ENCODE results near the gene EVC2.
"Not testable (repeated sequence)": the region's sequence is repeated elsewhere in the genome, so short reads cannot be mapped to it uniquely, and the experiment has no call there.

EVC2 gene

DNA sequence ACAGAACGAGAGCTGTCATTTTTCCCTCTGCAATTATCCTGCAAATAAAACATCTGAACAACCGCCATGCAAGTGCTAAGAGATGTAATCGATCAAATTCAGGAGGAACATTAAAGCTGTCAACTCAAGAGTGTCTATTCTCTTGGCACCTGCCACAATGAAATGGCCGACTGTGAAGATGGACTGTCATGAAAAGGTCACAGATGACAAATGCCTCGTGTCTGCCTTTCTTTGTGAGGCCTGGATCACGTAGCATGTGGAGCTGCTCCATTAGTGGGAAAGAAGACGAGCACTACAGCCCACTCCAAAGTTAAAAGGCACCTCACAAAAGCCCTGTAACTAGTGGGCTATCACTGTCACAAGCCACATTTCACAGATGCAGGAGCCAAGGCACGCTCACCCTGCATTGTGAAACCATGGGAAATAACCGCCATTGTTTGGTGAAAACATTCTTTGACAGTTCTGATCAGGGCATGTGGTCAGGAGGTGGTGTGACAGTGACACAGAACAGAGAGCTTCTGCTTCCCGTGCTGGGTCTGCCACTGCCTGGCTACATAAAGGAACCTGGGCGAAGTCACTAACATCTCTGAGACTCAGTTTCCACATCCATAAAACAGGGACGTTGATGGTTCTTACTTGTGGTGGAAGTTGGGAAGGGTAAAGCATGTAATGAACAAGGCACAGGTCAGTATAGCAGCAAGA, 98.9 kb downstream of the EVC2 start:
- no CpG with 5 or more reads among the region's 12 CpGs for WGBS (ENCODE audit: insufficient coverage, insufficient read length)

DNA sequence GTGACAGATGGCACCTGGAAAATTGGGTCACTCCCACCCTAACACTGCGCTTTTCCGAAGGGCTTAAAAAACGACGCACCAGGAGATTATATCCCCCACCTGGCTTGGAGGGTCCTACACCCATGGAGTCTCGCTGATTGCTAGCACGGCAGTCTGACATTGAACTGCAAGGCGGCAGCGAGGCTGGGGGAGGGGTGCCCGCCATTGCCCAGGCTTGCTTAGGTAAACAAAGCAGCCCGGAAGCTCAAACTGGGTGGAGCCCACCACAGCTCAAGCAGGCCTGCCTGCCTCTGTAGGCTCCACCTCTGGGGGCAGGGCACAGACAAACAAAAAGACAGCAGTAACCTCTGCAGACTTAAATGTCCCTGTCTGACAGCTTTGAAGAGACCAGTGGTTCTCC, 114.5 kb downstream of the EVC2 start:
- not testable (repeated sequence) for H3K27ac ChIP-seq (ENCODE audit: low read length); H3K36me3 ChIP-seq (ENCODE audit: control insufficient read depth, insufficient read depth, low read length); H3K9me3 ChIP-seq (ENCODE audit: control insufficient read depth, insufficient read depth, low read length); H3K4me1 ChIP-seq (ENCODE audit: control insufficient read depth, insufficient read depth, low read length); H3K4me3 ChIP-seq (ENCODE audit: low read length); DNase-seq (ENCODE audit: low read depth, low spot score); H3K27me3 ChIP-seq (ENCODE audit: control insufficient read depth, insufficient read depth, low read length)
- WGBS (ENCODE audit: insufficient coverage, insufficient read length), result no CpG with 5 or more reads among the region's 10 CpGs

More for the DNA sequence above, 98.9 kb downstream of the EVC2 start:
- Histone ChIP-seq H3K4me1 (ENCODE audit: control insufficient read depth, insufficient read depth, low read length) (no peaks in the 10 kb centered on the region), H3K9me3 (ENCODE audit: control insufficient read depth, insufficient read depth, low read length) (no peaks in the 10 kb centered on the region), H3K27me3 (ENCODE audit: control insufficient read depth, insufficient read depth, low read length) (no peaks in the 10 kb centered on the region; the same call in 1 of the 2 replicates), H3K4me3 (ENCODE audit: low read length) (no peak overlapping the region), H3K27ac (ENCODE audit: low read length) (no peak overlapping the region), H3K36me3 (ENCODE audit: control insufficient read depth, insufficient read depth, low read length) (no peaks in the 10 kb centered on the region)
- no peak for DNase-seq (ENCODE audit: low read depth, low spot score)

DNA sequence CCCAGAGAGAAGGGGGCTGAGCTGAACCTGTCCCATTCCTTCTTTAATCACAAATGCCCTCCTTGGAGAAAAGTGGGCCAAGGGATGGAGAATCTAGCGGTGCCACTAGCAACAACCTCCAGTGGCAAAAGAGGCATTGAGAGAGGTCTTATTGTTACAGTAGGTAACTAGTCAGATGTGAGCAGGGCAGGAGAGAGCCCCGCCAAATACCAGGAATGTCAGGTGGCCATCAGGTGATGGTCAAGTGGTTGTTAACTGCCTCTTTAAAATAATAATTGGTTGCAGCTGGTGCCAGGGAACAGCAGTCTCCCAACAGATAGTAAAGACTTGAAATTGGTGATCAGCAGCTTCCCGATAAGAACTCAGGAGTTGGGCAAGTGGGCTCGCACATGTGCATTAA, 116.1 kb downstream of the EVC2 start:
- no CpG with 5 or more reads among the region's 4 CpGs for WGBS (ENCODE audit: insufficient coverage, insufficient read length)
- Histone ChIP-seq H3K4me3 (ENCODE audit: low read length) (no peak overlapping the region), H3K27ac (ENCODE audit: low read length) (no peak overlapping the region), H3K27me3 (ENCODE audit: control insufficient read depth, insufficient read depth, low read length) (no peaks in the 10 kb centered on the region), H3K36me3 (ENCODE audit: control insufficient read depth, insufficient read depth, low read length) (no peaks in the 10 kb centered on the region), H3K9me3 (ENCODE audit: control insufficient read depth, insufficient read depth, low read length) (no peaks in the 10 kb centered on the region; the same call in 1 of the 2 replicates), H3K4me1 (ENCODE audit: control insufficient read depth, insufficient read depth, low read length) (peaks cover 5% of the 10 kb centered on the region; the same call in 1 of the 2 replicates)
- DNase-seq (ENCODE audit: low read depth, low spot score), result peak; percentile 11

DNA sequence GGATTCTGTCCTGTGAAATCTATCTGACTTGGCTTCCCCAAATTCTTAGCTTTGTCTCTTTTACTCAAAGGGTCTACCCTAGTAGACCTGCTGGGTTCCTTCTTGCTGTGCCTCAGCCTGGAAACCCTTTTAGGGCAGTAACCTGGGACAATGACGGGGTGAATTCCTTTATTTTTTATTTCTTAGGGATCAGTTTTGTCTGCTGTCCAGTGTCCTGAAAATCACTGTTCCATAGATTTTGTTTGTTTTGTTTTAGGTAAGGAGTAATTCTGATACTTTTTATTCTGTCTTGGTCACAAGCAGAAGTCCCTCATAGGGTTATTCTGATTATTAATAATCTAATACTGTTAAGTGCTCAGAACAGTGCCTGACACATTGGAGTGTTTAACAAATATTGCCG, 118.9 kb downstream of the EVC2 start:
- H3K27me3 ChIP-seq (ENCODE audit: control insufficient read depth, insufficient read depth, low read length), result no peaks in the 10 kb centered on the region
- H3K27ac ChIP-seq (ENCODE audit: low read length), result no peak overlapping the region
- H3K9me3 ChIP-seq (ENCODE audit: control insufficient read depth, insufficient read depth, low read length), result no peaks in the 10 kb centered on the region; the same call in 1 of the 2 replicates
- DNase-seq (ENCODE audit: low read depth, low spot score), result no peak
- no peak overlapping the region for H3K4me3 ChIP-seq (ENCODE audit: low read length)
- WGBS (ENCODE audit: insufficient coverage, insufficient read length), result no CpG with 5 or more reads among the region's 2 CpGs
- no peaks in the 10 kb centered on the region for H3K36me3 ChIP-seq (ENCODE audit: control insufficient read depth, insufficient read depth, low read length)
- H3K4me1 ChIP-seq (ENCODE audit: control insufficient read depth, insufficient read depth, low read length), result peaks cover 6% of the 10 kb centered on the region; the same call in 1 of the 2 replicates

DNA sequence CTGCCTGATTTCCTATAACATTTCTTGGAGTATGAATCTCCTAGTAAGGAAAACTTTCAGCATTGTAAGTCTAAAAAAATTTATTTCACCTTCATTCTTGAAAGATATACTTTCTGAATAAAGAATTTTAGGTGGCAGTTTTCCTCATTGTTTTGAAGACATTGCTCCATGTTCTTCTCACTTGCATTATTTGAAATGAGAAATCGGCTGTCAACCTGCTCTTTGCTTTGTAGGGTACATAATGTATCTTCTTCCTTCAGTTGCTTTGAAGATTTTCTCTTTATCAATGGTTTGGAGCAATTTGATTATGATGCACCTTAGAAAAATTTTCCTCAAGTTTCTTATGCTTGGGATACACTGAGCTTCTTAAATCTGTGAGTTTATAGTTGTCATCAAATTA, 120.3 kb downstream of the EVC2 start:
- no peak for DNase-seq (ENCODE audit: low read depth, low spot score)
- Histone ChIP-seq H3K36me3 (ENCODE audit: control insufficient read depth, insufficient read depth, low read length) (no peaks in the 10 kb centered on the region), H3K27me3 (ENCODE audit: control insufficient read depth, insufficient read depth, low read length) (no peaks in the 10 kb centered on the region), H3K27ac (ENCODE audit: low read length) (no peak overlapping the region), H3K4me3 (ENCODE audit: low read length) (no peak overlapping the region), H3K9me3 (ENCODE audit: control insufficient read depth, insufficient read depth, low read length) (no peaks in the 10 kb centered on the region; the same call in 1 of the 2 replicates), H3K4me1 (ENCODE audit: control insufficient read depth, insufficient read depth, low read length) (peaks cover 6% of the 10 kb centered on the region; the same call in 1 of the 2 replicates)
- no CpG with 5 or more reads among the region's 1 CpG for WGBS (ENCODE audit: insufficient coverage, insufficient read length)

DNA sequence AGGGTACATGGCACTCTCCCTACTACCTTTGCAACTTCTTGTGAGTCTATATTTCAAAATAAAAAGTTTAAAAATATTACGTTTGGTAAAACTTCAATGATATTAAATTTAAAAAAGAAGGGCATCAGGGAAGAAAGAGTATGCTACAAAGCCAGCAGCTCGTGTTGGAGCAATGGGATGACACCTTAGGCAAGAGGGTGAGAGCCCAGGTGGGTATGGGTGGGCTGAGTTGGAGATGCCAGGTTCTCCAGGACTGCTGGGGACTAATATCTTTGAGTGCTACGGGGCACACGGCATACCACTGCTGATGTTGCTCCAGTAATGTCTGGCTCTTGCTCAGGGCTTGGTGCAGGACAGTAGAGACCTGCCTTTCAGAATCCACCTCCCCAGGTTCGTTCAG, 132.4 kb downstream of the EVC2 start:
- H3K36me3 ChIP-seq (ENCODE audit: control insufficient read depth, insufficient read depth, low read length), result 0 out of 2 replicates have a peak, but pooled peaks cover 7% of the 10 kb centered on the region
- H3K4me1 ChIP-seq (ENCODE audit: control insufficient read depth, insufficient read depth, low read length), result no peaks in the 10 kb centered on the region
- no peaks in the 10 kb centered on the region for H3K9me3 ChIP-seq (ENCODE audit: control insufficient read depth, insufficient read depth, low read length)
- no peak overlapping the region for H3K4me3 ChIP-seq (ENCODE audit: low read length)
- DNase-seq (ENCODE audit: low read depth, low spot score), result no peak
- H3K27ac ChIP-seq (ENCODE audit: low read length), result no peak overlapping the region
- no CpG with 5 or more reads among the region's 5 CpGs for WGBS (ENCODE audit: insufficient coverage, insufficient read length)
- no peaks in the 10 kb centered on the region for H3K27me3 ChIP-seq (ENCODE audit: control insufficient read depth, insufficient read depth, low read length)

DNA sequence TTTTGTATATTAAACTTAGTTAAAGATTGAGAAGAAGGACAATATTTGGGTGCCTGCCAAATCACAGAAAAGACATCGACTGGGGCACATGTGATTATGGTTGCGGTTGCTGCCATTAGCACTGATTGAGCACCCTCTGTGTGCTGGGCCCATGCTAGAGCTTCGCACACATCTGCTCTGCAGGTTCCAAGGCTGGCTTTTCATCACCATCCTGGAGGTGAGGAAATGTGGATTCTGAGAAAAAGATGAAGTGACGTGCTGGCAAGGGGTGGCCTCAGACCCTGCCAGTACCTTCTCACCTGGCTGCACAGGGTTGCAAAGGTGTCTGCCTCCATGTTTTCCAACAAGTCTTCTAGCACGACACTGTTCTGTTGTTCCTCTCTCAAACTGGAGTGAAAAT, 134.0 kb downstream of the EVC2 start:
- Histone ChIP-seq H3K4me3 (ENCODE audit: low read length) (no peak overlapping the region), H3K27me3 (ENCODE audit: control insufficient read depth, insufficient read depth, low read length) (no peaks in the 10 kb centered on the region), H3K36me3 (ENCODE audit: control insufficient read depth, insufficient read depth, low read length) (0 out of 2 replicates have a peak, but pooled peaks cover 7% of the 10 kb centered on the region), H3K27ac (ENCODE audit: low read length) (no peak overlapping the region), H3K9me3 (ENCODE audit: control insufficient read depth, insufficient read depth, low read length) (no peaks in the 10 kb centered on the region), H3K4me1 (ENCODE audit: control insufficient read depth, insufficient read depth, low read length) (no peaks in the 10 kb centered on the region)
- no CpG with 5 or more reads among the region's 5 CpGs for WGBS (ENCODE audit: insufficient coverage, insufficient read length)
- no peak for DNase-seq (ENCODE audit: low read depth, low spot score)

DNA sequence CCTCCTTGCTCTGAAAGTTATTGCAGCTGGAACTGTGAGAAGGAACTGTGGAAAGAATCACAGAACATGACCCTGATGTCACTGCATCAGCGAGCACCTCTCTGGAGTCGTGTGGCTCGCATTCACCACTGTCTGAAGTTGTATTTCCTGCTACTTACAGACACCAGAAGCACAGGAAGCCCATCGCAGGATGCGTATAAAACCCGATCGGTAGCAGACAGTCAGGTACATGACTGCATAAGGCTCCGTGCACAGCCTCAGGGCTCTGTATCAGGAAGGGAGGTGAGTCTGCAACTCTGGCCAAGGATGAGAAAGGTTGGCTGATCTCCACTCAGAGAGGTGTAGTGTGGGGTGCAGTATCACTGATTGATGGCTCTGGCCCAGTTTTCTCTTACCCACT, 134.4 kb downstream of the EVC2 start:
- no peak for DNase-seq (ENCODE audit: low read depth, low spot score)
- WGBS (ENCODE audit: insufficient coverage, insufficient read length), result no CpG with 5 or more reads among the region's 8 CpGs

DNA sequence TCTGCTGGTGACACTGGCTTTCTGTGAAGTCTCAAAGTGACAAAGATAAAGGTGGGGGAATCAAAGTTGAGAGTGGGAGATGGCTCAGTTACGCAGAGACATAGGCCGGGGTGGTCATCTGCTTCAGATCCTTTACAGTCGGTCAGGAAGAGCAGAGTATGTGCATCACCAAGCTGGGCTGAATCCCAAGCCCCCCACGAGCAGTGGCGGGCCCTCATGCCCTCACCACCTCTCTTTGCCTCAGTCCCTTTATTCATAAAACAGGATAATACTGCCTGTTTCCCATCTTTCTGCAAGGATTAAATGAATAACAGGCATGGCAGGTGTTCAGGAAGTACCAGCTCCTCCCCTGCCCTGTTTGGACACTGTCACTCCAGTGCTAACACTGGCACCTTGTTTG, 135.6 kb downstream of the EVC2 start:
- no peak overlapping the region for H3K27ac ChIP-seq (ENCODE audit: low read length)
- no peak for DNase-seq (ENCODE audit: low read depth, low spot score)
- no CpG with 5 or more reads among the region's 5 CpGs for WGBS (ENCODE audit: insufficient coverage, insufficient read length)

More for the DNA sequence above, 134.4 kb downstream of the EVC2 start:
- Histone ChIP-seq H3K27me3 (ENCODE audit: control insufficient read depth, insufficient read depth, low read length) (no peaks in the 10 kb centered on the region), H3K36me3 (ENCODE audit: control insufficient read depth, insufficient read depth, low read length) (0 out of 2 replicates have a peak, but pooled peaks cover 7% of the 10 kb centered on the region), H3K9me3 (ENCODE audit: control insufficient read depth, insufficient read depth, low read length) (no peaks in the 10 kb centered on the region), H3K27ac (ENCODE audit: low read length) (no peak overlapping the region), H3K4me3 (ENCODE audit: low read length) (no peak overlapping the region), H3K4me1 (ENCODE audit: control insufficient read depth, insufficient read depth, low read length) (no peaks in the 10 kb centered on the region)

DNA sequence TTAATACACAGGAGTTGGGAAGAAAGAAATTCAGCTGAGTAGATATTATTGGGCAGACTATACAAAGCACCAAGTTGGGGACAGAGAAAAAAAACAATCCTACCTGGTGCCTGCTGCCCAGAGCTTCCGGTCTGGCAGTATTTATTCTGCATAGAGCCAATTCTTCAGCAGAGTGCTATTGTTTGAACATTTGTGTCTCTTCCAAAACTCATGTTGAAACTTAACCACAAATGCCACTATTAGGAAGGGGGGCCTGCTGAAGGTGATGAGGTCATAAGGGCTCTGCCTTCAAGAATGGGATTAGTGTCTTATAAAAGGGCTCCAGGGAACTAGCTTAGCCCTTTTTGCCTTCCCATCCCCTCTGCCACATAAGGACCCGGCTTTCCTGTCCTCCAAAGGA, 136.2 kb downstream of the EVC2 start:
- no peak overlapping the region for H3K4me3 ChIP-seq (ENCODE audit: low read length)
- no peaks in the 10 kb centered on the region for H3K9me3 ChIP-seq (ENCODE audit: control insufficient read depth, insufficient read depth, low read length)
- no CpG with 5 or more reads among the region's 2 CpGs for whole genome bisulfite sequencing (ENCODE audit: insufficient coverage, insufficient read length)
- no peak for DNase-seq (ENCODE audit: low read depth, low spot score)
- no peaks in the 10 kb centered on the region for H3K4me1 ChIP-seq (ENCODE audit: control insufficient read depth, insufficient read depth, low read length)
- H3K27me3 ChIP-seq (ENCODE audit: control insufficient read depth, insufficient read depth, low read length), result no peaks in the 10 kb centered on the region
- H3K27ac ChIP-seq (ENCODE audit: low read length), result no peak overlapping the region
- H3K36me3 ChIP-seq (ENCODE audit: control insufficient read depth, insufficient read depth, low read length), result peaks cover 7% of the 10 kb centered on the region; the same call in 1 of the 2 replicates

More for the DNA sequence above, 135.6 kb downstream of the EVC2 start:
- no peaks in the 10 kb centered on the region for H3K4me1 ChIP-seq (ENCODE audit: control insufficient read depth, insufficient read depth, low read length)
- H3K27me3 ChIP-seq (ENCODE audit: control insufficient read depth, insufficient read depth, low read length), result no peaks in the 10 kb centered on the region
- H3K4me3 ChIP-seq (ENCODE audit: low read length), result no peak overlapping the region
- H3K9me3 ChIP-seq (ENCODE audit: control insufficient read depth, insufficient read depth, low read length), result no peaks in the 10 kb centered on the region
- peaks cover 7% of the 10 kb centered on the region; the same call in 1 of the 2 replicates for H3K36me3 ChIP-seq (ENCODE audit: control insufficient read depth, insufficient read depth, low read length)

DNA sequence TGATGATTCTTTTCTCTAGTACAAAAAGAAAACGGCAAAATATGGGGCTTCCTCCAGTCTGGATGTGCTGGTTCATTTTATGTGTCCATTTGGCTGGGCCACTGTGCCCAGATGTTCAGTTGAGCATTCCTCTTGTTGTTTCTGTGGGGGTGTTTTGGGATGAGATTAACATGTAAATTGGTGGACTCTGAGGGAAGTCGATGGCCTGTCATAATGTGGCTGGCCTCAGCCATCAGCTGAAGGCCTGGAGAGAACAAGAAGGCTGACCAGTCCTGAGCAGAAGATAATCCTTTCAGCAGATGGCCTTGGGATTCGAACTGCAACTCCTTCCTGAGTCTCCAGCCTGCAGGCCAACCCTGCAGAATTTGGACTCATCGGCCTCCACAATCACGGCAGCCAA, 136.7 kb downstream of the EVC2 start:
- H3K27ac ChIP-seq (ENCODE audit: low read length), result no peak overlapping the region
- H3K36me3 ChIP-seq (ENCODE audit: control insufficient read depth, insufficient read depth, low read length), result peaks cover 7% of the 10 kb centered on the region; the same call in 1 of the 2 replicates
- DNase-seq (ENCODE audit: low read depth, low spot score), result no peak
- no peaks in the 10 kb centered on the region for H3K9me3 ChIP-seq (ENCODE audit: control insufficient read depth, insufficient read depth, low read length)
- H3K4me1 ChIP-seq (ENCODE audit: control insufficient read depth, insufficient read depth, low read length), result no peaks in the 10 kb centered on the region
- no peaks in the 10 kb centered on the region for H3K27me3 ChIP-seq (ENCODE audit: control insufficient read depth, insufficient read depth, low read length)
- no peak overlapping the region for H3K4me3 ChIP-seq (ENCODE audit: low read length)
- WGBS (ENCODE audit: insufficient coverage, insufficient read length), result no CpG with 5 or more reads among the region's 5 CpGs
